22Rv1 (cell line): ENCODE results near the gene XPR1.

Experiments used
- ZFX ChIP-seq: fragments of 450-650 bp; IDR thresholded peaks from 2 replicates; pipeline ENCODE4 v1.6.1; 2017; ENCODE audit warnings: antibody characterized with exemption, borderline replicate concordance
- TF ChIP-seq, protein P1 (sequence below): fragments of 450-650 bp; IDR thresholded peaks from 2 replicates; pipeline ENCODE4 v1.5.1; 2017; ENCODE audit warnings: mild to moderate bottlenecking

- TF ChIP-seq, protein P1, sequence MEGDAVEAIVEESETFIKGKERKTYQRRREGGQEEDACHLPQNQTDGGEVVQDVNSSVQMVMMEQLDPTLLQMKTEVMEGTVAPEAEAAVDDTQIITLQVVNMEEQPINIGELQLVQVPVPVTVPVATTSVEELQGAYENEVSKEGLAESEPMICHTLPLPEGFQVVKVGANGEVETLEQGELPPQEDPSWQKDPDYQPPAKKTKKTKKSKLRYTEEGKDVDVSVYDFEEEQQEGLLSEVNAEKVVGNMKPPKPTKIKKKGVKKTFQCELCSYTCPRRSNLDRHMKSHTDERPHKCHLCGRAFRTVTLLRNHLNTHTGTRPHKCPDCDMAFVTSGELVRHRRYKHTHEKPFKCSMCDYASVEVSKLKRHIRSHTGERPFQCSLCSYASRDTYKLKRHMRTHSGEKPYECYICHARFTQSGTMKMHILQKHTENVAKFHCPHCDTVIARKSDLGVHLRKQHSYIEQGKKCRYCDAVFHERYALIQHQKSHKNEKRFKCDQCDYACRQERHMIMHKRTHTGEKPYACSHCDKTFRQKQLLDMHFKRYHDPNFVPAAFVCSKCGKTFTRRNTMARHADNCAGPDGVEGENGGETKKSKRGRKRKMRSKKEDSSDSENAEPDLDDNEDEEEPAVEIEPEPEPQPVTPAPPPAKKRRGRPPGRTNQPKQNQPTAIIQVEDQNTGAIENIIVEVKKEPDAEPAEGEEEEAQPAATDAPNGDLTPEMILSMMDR, result no peak
- TF ChIP-seq ZFX, result no peak
Observed at GRCh38 chr1:180937624-180938225, 305.9 kb downstream of the XPR1 start.
